Upper lobe of left lung (tissue), 4 donors: ENCODE results near the gene SLC36A2.

Experiments used
- CTCF ChIP-seq, 6 experiments: fragments of 450-650 bp in 4 of 6; fragments of 200-600 bp in 2 of 6; sonication (generic) in 2 of 6; IDR thresholded peaks; one replicate each; pipeline ENCODE4 v1.5.1; 2016 to 2019; ENCODE audit warnings: antibody characterized with exemption in 6 of 6
- POLR2A ChIP-seq, 4 donors: fragments of 450-650 bp; IDR thresholded peaks; one replicate each; pipeline ENCODE4 v1.5.1; 2016 to 2017; ENCODE audit warnings: antibody characterized with exemption in 4 of 4, mild to moderate bottlenecking in 2 of 4
- POLR2AphosphoS5 ChIP-seq, 2 donors: sonication (generic); formaldehyde crosslinking; IDR thresholded peaks; one replicate each; pipeline ENCODE4 v1.5.1; 2017; ENCODE audit warnings: antibody characterized with exemption in 2 of 2

GRCh38 chr5:151312756-151313324, 34.5 kb downstream of the SLC36A2 start:
- TF ChIP-seq CTCF (IDR thresholded peaks at IDR 0.05) (no peak), POLR2AphosphoS5 (IDR thresholded peaks at IDR 0.05) (no peak), POLR2A (IDR thresholded peaks at IDR 0.05) (no peak)
